Measurements from ENCODE around the gene MCC.

Gene MCC

GRCh38 chr5:113170707-113171106, 317.5 kb downstream of the MCC start:
- no peak for DNase-seq
- no peak for ATAC-seq (replicated peaks)
- H3K4me1 Mint-ChIP-seq, result no peaks in the 10 kb centered on the region
- H3K27ac Mint-ChIP-seq, result no peak overlapping the region
- H3K27me3 Mint-ChIP-seq, result peaks cover 20 to 24% of the 10 kb centered on the region in 2 donors
- H3K4me3 Mint-ChIP-seq, result no peak overlapping the region
- no peaks in the 10 kb centered on the region for H3K9me3 Mint-ChIP-seq
- no peaks in the 10 kb centered on the region for H3K36me3 Mint-ChIP-seq

- H3K27me3 Mint-ChIP-seq, result peaks cover 20 to 24% of the 10 kb centered on the region in 2 donors
- no peaks in the 10 kb centered on the region for H3K9me3 Mint-ChIP-seq
- no peak overlapping the region for H3K27ac Mint-ChIP-seq
- no peaks in the 10 kb centered on the region for H3K4me1 Mint-ChIP-seq
- DNase-seq (no peak), ATAC-seq (replicated peaks) (no peak)
- no peaks in the 10 kb centered on the region for H3K36me3 Mint-ChIP-seq
- no peak overlapping the region for H3K4me3 Mint-ChIP-seq
Measured at GRCh38 chr5:113169720-113170119, 318.5 kb downstream of the MCC start.

- Mint-ChIP-seq H3K4me3 (no peak overlapping the region), H3K4me1 (no peaks in the 10 kb centered on the region), H3K9me3 (no peaks in the 10 kb centered on the region), H3K27ac (no peak overlapping the region), H3K27me3 (peaks cover 18 to 22% of the 10 kb centered on the region in 2 donors), H3K36me3 (no peaks in the 10 kb centered on the region)
- no peak for DNase-seq
- ATAC-seq (replicated peaks), result no peak
Measured at GRCh38 chr5:113167985-113168384, 320.3 kb downstream of the MCC start.

GRCh38 chr5:113166852-113167366, 321.3 kb downstream of the MCC start:
- Mint-ChIP-seq H3K4me1 (no peaks in the 10 kb centered on the region), H3K9me3 (no peaks in the 10 kb centered on the region), H3K4me3 (no peak overlapping the region), H3K27ac (no peak overlapping the region), H3K36me3 (no peaks in the 10 kb centered on the region), H3K27me3 (peaks cover 22 to 24% of the 10 kb centered on the region in 2 donors)
- ATAC-seq (replicated peaks), result no peak
- DNase-seq, result no peak

- Mint-ChIP-seq H3K4me3 (no peak overlapping the region), H3K27me3 (peaks cover 21 to 22% of the 10 kb centered on the region in 2 donors), H3K36me3 (no peaks in the 10 kb centered on the region), H3K4me1 (no peaks in the 10 kb centered on the region), H3K9me3 (no peaks in the 10 kb centered on the region), H3K27ac (no peak overlapping the region)
- no peak for DNase-seq
- no peak for ATAC-seq (replicated peaks)
Measured at GRCh38 chr5:113166261-113166660, 322.0 kb downstream of the MCC start.

GRCh38 chr5:113164021-113164420, 324.2 kb downstream of the MCC start:
- Mint-ChIP-seq H3K9me3 (no peaks in the 10 kb centered on the region), H3K4me3 (no peak overlapping the region), H3K27me3 (peaks cover 22 to 29% of the 10 kb centered on the region in 2 donors), H3K27ac (no peak overlapping the region), H3K36me3 (no peaks in the 10 kb centered on the region), H3K4me1 (no peaks in the 10 kb centered on the region)
- no peak for ATAC-seq (replicated peaks)
- DNase-seq, result no peak

GRCh38 chr5:113163328-113163727, 324.9 kb downstream of the MCC start:
- DNase-seq, result no peak
- no peaks in the 10 kb centered on the region for H3K36me3 Mint-ChIP-seq
- no peak for ATAC-seq (replicated peaks)
- no peaks in the 10 kb centered on the region for H3K4me1 Mint-ChIP-seq
- no peaks in the 10 kb centered on the region for H3K9me3 Mint-ChIP-seq
- no peak overlapping the region for H3K4me3 Mint-ChIP-seq
- H3K27ac Mint-ChIP-seq, result no peak overlapping the region
- H3K27me3 Mint-ChIP-seq, result peaks cover 22 to 33% of the 10 kb centered on the region in 2 donors

- no peak overlapping the region for H3K27ac Mint-ChIP-seq
- H3K4me1 Mint-ChIP-seq, result no peaks in the 10 kb centered on the region
- H3K27me3 Mint-ChIP-seq, result peaks cover 22 to 33% of the 10 kb centered on the region in 2 donors
- H3K9me3 Mint-ChIP-seq, result no peaks in the 10 kb centered on the region
- no peak overlapping the region for H3K4me3 Mint-ChIP-seq
- DNase-seq (no peak), ATAC-seq (replicated peaks) (no peak)
- H3K36me3 Mint-ChIP-seq, result no peaks in the 10 kb centered on the region
Measured at GRCh38 chr5:113162770-113163169, 325.5 kb downstream of the MCC start.

GRCh38 chr5:113162208-113162607, 326.0 kb downstream of the MCC start:
- Mint-ChIP-seq H3K36me3 (no peaks in the 10 kb centered on the region), H3K4me1 (no peaks in the 10 kb centered on the region), H3K4me3 (no peak overlapping the region), H3K9me3 (no peaks in the 10 kb centered on the region), H3K27ac (no peak overlapping the region), H3K27me3 (peaks cover 18 to 33% of the 10 kb centered on the region in 2 donors)
- ATAC-seq (replicated peaks), result no peak
- DNase-seq, result no peak

GRCh38 chr5:113161806-113162205, 326.4 kb downstream of the MCC start:
- H3K4me3 Mint-ChIP-seq, result no peak overlapping the region
- H3K27ac Mint-ChIP-seq, result no peak overlapping the region
- H3K36me3 Mint-ChIP-seq, result no peaks in the 10 kb centered on the region
- H3K27me3 Mint-ChIP-seq, result peaks cover 18 to 32% of the 10 kb centered on the region in 2 donors
- no peaks in the 10 kb centered on the region for H3K9me3 Mint-ChIP-seq
- H3K4me1 Mint-ChIP-seq, result no peaks in the 10 kb centered on the region
- DNase-seq (no peak), ATAC-seq (replicated peaks) (no peak)

GRCh38 chr5:113157886-113158285, 330.4 kb downstream of the MCC start:
- Mint-ChIP-seq H3K9me3 (peaks cover 0 to 2% of the 10 kb centered on the region in 2 donors), H3K4me3 (no peak overlapping the region), H3K4me1 (no peaks in the 10 kb centered on the region), H3K36me3 (no peaks in the 10 kb centered on the region), H3K27me3 (peaks cover 14 to 28% of the 10 kb centered on the region in 2 donors), H3K27ac (no peak overlapping the region)
- DNase-seq (no peak), ATAC-seq (replicated peaks) (no peak)

GRCh38 chr5:113156271-113156877, 331.9 kb downstream of the MCC start:
- H3K9me3 Mint-ChIP-seq, result peaks cover 0 to 2% of the 10 kb centered on the region in 2 donors

GRCh38 chr5:113153512-113154097, 334.6 kb downstream of the MCC start:
- peaks cover 0 to 2% of the 10 kb centered on the region in 2 donors for H3K4me1 Mint-ChIP-seq
- ATAC-seq (replicated peaks) (no peak), DNase-seq (no peak)
- H3K9me3 Mint-ChIP-seq, result peaks cover 0 to 2% of the 10 kb centered on the region in 2 donors
- H3K4me3 Mint-ChIP-seq, result no peak overlapping the region
- H3K27me3 Mint-ChIP-seq, result peaks cover 15 to 17% of the 10 kb centered on the region in 2 donors
- H3K27ac Mint-ChIP-seq, result no peak overlapping the region
- H3K36me3 Mint-ChIP-seq, result no peaks in the 10 kb centered on the region

More at GRCh38 chr5:113156271-113156877, 331.9 kb downstream of the MCC start:
- Mint-ChIP-seq H3K27ac (no peak overlapping the region), H3K27me3 (peaks cover 11 to 22% of the 10 kb centered on the region in 2 donors), H3K4me3 (no peak overlapping the region), H3K36me3 (no peaks in the 10 kb centered on the region), H3K4me1 (no peaks in the 10 kb centered on the region)
- DNase-seq (no peak), ATAC-seq (replicated peaks) (no peak)

GRCh38 chr5:113152380-113152740, 335.9 kb downstream of the MCC start:
- H3K9me3 Mint-ChIP-seq, result peaks cover 0 to 2% of the 10 kb centered on the region in 2 donors
- ATAC-seq (replicated peaks), result no peak
- H3K27me3 Mint-ChIP-seq, result peaks cover 15 to 17% of the 10 kb centered on the region in 2 donors
- H3K4me3 Mint-ChIP-seq, result no peak overlapping the region
- H3K27ac Mint-ChIP-seq, result no peak overlapping the region
- no peaks in the 10 kb centered on the region for H3K36me3 Mint-ChIP-seq
- DNase-seq, result no peak
- peaks cover 0 to 2% of the 10 kb centered on the region in 2 donors for H3K4me1 Mint-ChIP-seq

Data from stimulated activated naive B cell treated with anti-CD40 and anti-IgM and Interleukin-4, amounts not matched to agents 10 μg/mL and 1 μg/mL and 100 μg/mL, for 72 hours (primary cell).